Measurements from ENCODE around the gene RASA4B.
"Not testable (repeated sequence)": the region's sequence is repeated elsewhere in the genome, so short reads cannot be mapped to it uniquely, and the experiment has no call there.

Gene RASA4B

DNA sequence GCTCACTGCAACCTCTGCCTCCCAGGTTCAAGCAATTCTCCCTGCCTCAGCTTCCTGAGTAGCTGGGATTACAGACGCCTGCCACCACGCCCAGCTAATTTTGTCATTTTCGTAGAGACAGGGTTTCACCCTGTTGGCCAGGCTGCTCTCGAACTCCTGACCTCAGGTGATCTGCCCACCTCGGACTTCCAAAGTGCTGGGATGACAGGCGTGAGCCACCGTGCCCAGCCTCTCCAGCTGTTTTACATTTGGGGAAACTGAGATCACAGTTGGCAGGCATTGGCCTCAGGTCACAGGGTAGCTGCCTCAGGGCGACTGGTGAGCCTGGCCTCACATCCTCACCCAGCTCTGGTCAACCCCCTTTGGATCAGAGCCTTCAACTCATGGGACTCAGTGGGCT lies 7.0 kb downstream of the RASA4B start:
- not testable (repeated sequence) for DNase-seq

GRCh38 chr7:102507410-102508088 lies 10.0 kb downstream of the RASA4B start:
- not testable (repeated sequence) for DNase-seq

GRCh38 chr7:102505298-102506185 lies 12.0 kb downstream of the RASA4B start:
- not testable (repeated sequence) for DNase-seq

DNA sequence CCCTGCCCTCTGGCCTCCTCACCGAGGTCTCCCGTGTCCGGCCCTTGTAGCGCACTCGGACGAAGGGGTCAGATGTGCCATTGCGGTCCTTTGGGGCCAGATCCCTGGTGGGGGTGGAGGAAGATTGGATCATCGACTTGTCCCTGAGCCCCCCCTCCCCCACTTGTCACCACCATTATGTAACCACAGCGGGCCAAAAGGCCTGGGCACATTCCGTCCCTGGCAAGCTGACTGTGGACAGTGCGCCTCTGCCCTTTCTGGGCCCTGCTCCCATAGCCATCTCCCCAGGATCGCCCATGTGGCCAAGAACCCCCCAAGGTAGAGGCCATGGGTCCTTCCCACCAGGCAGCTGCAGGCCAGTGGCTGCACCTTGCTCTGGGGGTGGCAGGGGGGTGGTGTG lies 14.4 kb downstream of the RASA4B start:
- not testable (repeated sequence) for DNase-seq

GRCh38 chr7:102498321-102498720 lies 19.3 kb downstream of the RASA4B start:
- DNase-seq = not testable (repeated sequence)

GRCh38 chr7:102497308-102497707 lies 20.3 kb downstream of the RASA4B start:
- DNase-seq = not testable (repeated sequence)

- DNase-seq = not testable (repeated sequence)
Measured at GRCh38 chr7:102496861-102497260, 20.7 kb downstream of the RASA4B start.

DNA sequence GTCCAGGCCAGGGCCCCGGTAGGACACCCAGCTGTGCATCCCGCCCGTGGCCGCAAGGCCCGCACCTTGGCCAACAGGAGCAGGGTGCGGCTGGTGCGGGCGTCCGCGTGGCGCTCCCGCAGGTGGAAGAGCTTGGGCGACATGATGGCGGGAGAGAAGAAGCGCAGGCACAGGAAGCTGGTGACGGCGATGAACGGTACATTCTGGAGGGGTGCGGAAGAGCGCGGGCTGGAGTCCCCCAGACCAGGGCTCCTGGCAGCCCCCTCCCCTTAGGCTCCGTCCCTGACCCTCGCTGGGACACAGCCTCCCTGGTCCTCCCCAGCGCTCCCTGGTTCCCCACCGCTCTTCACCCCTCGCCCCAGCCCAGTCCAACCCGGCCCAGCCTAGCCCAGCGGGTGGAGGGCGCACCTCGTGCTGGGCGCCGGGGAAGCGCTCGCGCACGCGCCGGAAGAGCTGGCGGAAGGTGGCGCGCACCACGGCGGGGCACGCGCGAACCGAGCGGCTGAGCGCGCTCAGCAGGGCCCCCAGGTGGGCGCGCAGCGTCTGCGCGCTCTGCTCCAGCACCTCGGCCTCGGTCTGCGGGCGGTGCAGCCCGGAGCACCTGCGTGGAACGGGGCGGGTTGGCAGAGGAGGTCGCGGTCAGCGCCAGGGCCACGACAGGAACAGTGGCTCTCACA lies 23.0 kb downstream of the RASA4B start:
- not testable (repeated sequence) for DNase-seq

DNA sequence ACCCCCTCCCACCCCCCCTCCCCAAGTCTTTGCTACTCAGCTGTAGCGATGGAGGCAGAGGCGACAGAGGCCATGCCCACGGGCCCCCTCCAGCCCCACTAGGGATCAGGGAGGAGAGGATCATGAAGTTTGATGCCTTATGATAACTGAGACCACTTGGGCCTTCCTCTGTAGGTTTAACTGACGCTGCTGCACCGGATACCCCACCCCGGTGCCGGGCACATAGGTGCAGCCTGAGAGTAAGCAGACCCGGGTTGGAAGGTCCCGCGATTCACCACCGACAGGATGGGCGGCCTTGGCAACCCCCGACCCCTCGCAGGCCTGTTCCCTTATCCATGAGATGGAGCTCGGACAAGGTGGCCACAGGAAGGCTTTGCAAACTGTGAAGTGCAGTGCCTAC lies 23.6 kb downstream of the RASA4B start:
- DNase-seq = not testable (repeated sequence)

DNA sequence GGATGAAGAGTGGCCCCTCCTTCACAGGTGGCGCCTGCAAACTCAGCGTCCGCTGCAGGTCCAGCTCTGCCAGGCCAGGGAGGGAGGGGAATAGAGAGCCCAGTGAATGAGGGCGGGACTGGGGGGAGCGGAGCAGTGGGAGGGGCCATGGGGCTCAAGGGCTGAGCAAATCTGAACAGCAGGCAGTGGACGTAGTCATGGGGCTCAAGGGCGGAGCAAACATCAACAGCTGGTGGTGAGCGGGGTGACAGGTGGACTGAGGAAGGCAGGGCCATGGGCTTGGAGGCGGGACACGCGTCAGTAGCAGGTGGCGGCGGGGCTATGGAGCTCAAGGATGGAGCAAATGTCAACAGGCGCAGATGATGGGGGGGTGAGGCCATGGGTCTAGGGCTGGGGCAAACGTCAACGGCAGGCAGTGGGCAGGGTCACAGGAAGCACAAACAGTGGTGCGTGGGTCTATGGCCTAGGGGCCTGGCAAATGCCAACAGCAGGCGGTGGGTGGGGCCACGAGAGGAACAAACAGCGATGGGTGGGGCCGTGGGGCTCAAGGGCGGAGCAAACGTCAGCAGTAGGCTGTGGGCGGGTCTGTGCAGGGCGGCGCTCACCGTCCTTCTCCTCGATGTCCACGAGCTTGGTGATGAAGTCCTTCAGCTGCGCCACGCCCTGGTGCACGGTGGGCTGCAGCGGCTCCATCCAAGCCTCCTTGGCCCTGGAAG lies 24.2 kb downstream of the RASA4B start:
- not testable (repeated sequence) for DNase-seq

- DNase-seq = not testable (repeated sequence)
Measured at GRCh38 chr7:102490529-102491075, 27.0 kb downstream of the RASA4B start.

GRCh38 chr7:102484317-102484716 lies 33.3 kb downstream of the RASA4B start:
- not testable (repeated sequence) for DNase-seq

- not testable (repeated sequence) for DNase-seq
Measured at GRCh38 chr7:102481962-102482361, 35.6 kb downstream of the RASA4B start.

- not testable (repeated sequence) for DNase-seq
Measured at GRCh38 chr7:102479982-102480637, 37.5 kb downstream of the RASA4B start.

- DNase-seq = not testable (repeated sequence)
Measured at GRCh38 chr7:102479209-102479584, 38.4 kb downstream of the RASA4B start.

GRCh38 chr7:102478314-102479208 lies 39.0 kb downstream of the RASA4B start, which contains the start of gene POLR2J:
POLR2J (minus strand) TSS chr7:102478922; CDS start chr7:102478860, 62 bp downstream.
- not testable (repeated sequence) for DNase-seq

DNA sequence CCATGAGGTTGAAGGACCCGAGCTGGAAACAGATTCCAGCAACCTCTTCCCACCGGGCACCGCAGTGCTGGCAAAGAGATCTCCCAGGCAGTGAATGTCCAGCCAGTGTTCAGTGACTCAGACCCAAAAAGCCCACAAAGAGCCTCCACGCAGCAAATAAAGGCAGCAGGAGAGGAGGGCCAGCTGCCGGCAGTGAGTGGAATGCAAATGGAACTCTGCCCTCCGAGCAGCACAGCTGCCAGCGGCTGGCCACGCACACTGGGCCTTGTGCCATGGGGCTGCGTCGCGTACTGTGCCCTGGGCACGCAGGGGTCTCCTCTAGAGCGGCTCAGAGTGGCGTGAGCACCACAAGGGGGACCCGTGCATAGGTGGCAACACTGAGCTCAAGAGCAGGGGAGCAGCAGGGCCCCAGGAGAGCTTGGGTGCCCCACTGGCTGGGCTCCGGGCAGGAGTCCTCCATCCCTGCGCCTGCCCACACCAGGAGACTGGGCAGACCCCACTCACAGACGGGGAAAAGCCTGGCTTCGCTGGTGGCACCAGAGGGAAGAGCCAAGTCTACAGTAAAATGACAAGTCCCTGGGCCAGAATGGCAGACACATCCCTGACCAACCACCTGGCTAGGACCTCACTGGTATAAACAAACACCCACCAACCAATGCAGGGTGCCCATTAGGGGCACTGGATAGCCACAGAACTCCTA lies 42.7 kb downstream of the RASA4B start:
- not testable (repeated sequence) for DNase-seq

GRCh38 chr7:102474116-102474515 lies 43.5 kb downstream of the RASA4B start:
- not testable (repeated sequence) for DNase-seq

GRCh38 chr7:102473271-102473991 lies 44.1 kb downstream of the RASA4B start:
- DNase-seq = no peak
